Measurements from ENCODE around the gene CTDP1.

The CTDP1 gene

GRCh38 chr18:79795446-79795845 lies 115.8 kb downstream of the CTDP1 start:
- in situ Hi-C loops (cut with HindIII; ENCODE audit: low sequenced_read_pairs) = no loop called here

GRCh38 chr18:79796016-79796415 lies 116.4 kb downstream of the CTDP1 start:
- no peak for DNase-seq (ENCODE audit: low read depth)
- no peak overlapping the region for H3K4me3 ChIP-seq (ENCODE audit: low read depth, low read length)
- no peak for TF ChIP-seq CTCF (IDR thresholded peaks at IDR 0.05; ENCODE audit: low read depth, low read length, missing control alignments)
- in situ Hi-C loops (cut with HindIII; ENCODE audit: low sequenced_read_pairs) = no loop called here

More at GRCh38 chr18:79795446-79795845, 115.8 kb downstream of the CTDP1 start:
- DNase-seq (ENCODE audit: low read depth) = no peak
- no peak overlapping the region for H3K4me3 ChIP-seq (ENCODE audit: low read depth, low read length)
- no peak for TF ChIP-seq CTCF (IDR thresholded peaks at IDR 0.05; ENCODE audit: low read depth, low read length, missing control alignments)

- no peak for DNase-seq (ENCODE audit: low read depth)
- no peak for TF ChIP-seq CTCF (IDR thresholded peaks at IDR 0.05; ENCODE audit: low read depth, low read length, missing control alignments)
- in situ Hi-C loops (cut with HindIII; ENCODE audit: low sequenced_read_pairs) = no loop called here
- no peak overlapping the region for H3K4me3 ChIP-seq (ENCODE audit: low read depth, low read length)
Observed at GRCh38 chr18:79796531-79797405, 117.2 kb downstream of the CTDP1 start.

- H3K4me3 ChIP-seq (ENCODE audit: low read depth, low read length) = peak within 1 kb of the TSS; percentile 27
- DNase-seq (ENCODE audit: low read depth) = no peak
- in situ Hi-C loops (cut with HindIII; ENCODE audit: low sequenced_read_pairs) = no loop called here
- TF ChIP-seq CTCF (IDR thresholded peaks at IDR 0.05; ENCODE audit: low read depth, low read length, missing control alignments) = no peak
Observed at GRCh38 chr18:79797518-79798345, 118.1 kb downstream of the CTDP1 start, which contains the start of gene KCNG2. KCNG2 (plus strand) TSS chr18:79797938; CDS start chr18:79863668, 65,730 bp downstream.

- H3K4me3 ChIP-seq (ENCODE audit: low read depth, low read length) = peak overlapping the region; percentile 27
- DNase-seq (ENCODE audit: low read depth) = no peak
- TF ChIP-seq CTCF (IDR thresholded peaks at IDR 0.05; ENCODE audit: low read depth, low read length, missing control alignments) = no peak
- in situ Hi-C loops (cut with HindIII; ENCODE audit: low sequenced_read_pairs) = no loop called here
Observed at GRCh38 chr18:79798346-79798998, 118.9 kb downstream of the CTDP1 start.

GRCh38 chr18:79798999-79799370 lies 119.4 kb downstream of the CTDP1 start:
- H3K4me3 ChIP-seq (ENCODE audit: low read depth, low read length) = peak overlapping the region; percentile 27
- no peak for TF ChIP-seq CTCF (IDR thresholded peaks at IDR 0.05; ENCODE audit: low read depth, low read length, missing control alignments)
- DNase-seq (ENCODE audit: low read depth) = no peak
- in situ Hi-C loops (cut with HindIII; ENCODE audit: low sequenced_read_pairs) = no loop called here

All from astrocyte of the cerebellum (primary cell).